IMR-90 (cell line): ENCODE results near the gene ANKRD33B. TPM values are rescaled to one million over a fixed set of nuclear protein-coding genes. Genes with fewer than 3 reads are reported as not detected.

Experiments
- ATAC-seq: fragments of 200-7000 bp; cut with Tn5 transposase; 2 replicates; pipeline ENCODE4 v1.9.1; 2020; ENCODE audit warnings: low read depth, mild to moderate bottlenecking, moderate library complexity
- BruUV-seq: library from RNA; stranded (reverse); fragments of 400-500 nt; replicated peaks from 2 replicates; lab custom pipeline; 2021; lab: Mats Ljungman, UMichigan
- CTCF ChIA-PET: fragments of 300-600 bp; formaldehyde crosslinking; extraction: SDS; loops from one replicate; lab custom pipeline; 2021; ENCODE audit warnings: antibody characterized with exemption; lab: Yijun Ruan, JAX
- POLR2A ChIA-PET: fragments of 300-600 bp; sonication (Branson Sonifier 250); formaldehyde crosslinking; loops from one replicate; lab custom pipeline; 2022; ENCODE audit warnings: antibody characterized with exemption; ENCODE audit not compliant: unreplicated experiment; lab: Charles Lee
- DNase-seq: peaks from one replicate; pipeline ENCODE4 v3.0.0; 2013
- H2AFZ ChIP-seq: replicated peaks from 2 replicates; pipeline ENCODE3; 2013; ENCODE audit warnings: low read length, mild to moderate bottlenecking; ENCODE audit not compliant: poor library complexity
- H2AK5ac ChIP-seq: 2 replicates; pipeline ENCODE4 v1.6.1; 2013; ENCODE audit warnings: low read depth, low read length, inconsistent platforms
- H2AK9ac ChIP-seq: replicated peaks from 2 replicates; pipeline ENCODE3; 2013; ENCODE audit warnings: mild to moderate bottlenecking, low read depth, low read length, moderate library complexity; ENCODE audit not compliant: poor library complexity
- H2BK120ac ChIP-seq: 2 replicates; pipeline ENCODE4 v1.6.1; 2013; ENCODE audit warnings: low read depth, low read length, inconsistent platforms
- H2BK15ac ChIP-seq: 3 replicates; pipeline ENCODE4 v1.6.1; 2013; ENCODE audit warnings: low read depth, low read length, inconsistent platforms
- H2BK20ac ChIP-seq: 2 replicates; pipeline ENCODE4 v1.6.1; 2013; ENCODE audit warnings: low read depth, mild to moderate bottlenecking, inconsistent platforms, low read length, moderate library complexity
- H2BK5ac ChIP-seq: 2 replicates; pipeline ENCODE4 v1.6.1; 2013; ENCODE audit warnings: mild to moderate bottlenecking, low read depth, low read length, inconsistent platforms; ENCODE audit not compliant: poor library complexity, severe bottlenecking
- H3K14ac ChIP-seq: replicated peaks from 2 replicates; pipeline ENCODE4 v1.6.1; 2013; ENCODE audit warnings: low read depth, low read length, inconsistent platforms
- H3K18ac ChIP-seq: 2 replicates; pipeline ENCODE4 v1.6.1; 2013; ENCODE audit warnings: low read depth, low read length, control low read depth
- H3K23ac ChIP-seq: 2 replicates; pipeline ENCODE4 v1.6.1; 2013; ENCODE audit warnings: low read depth, low read length, inconsistent platforms
- H3K27ac ChIP-seq: 2 replicates; pipeline ENCODE4 v1.5.1; 2013; ENCODE audit warnings: mild to moderate bottlenecking, control low read depth, low read length; ENCODE audit not compliant: insufficient read depth
- H3K27me3 ChIP-seq: 2 replicates; pipeline ENCODE4 v1.6.1; 2013; ENCODE audit warnings: low read length; ENCODE audit not compliant: control insufficient read depth, insufficient read depth
- H3K36me3 ChIP-seq: 2 replicates; pipeline ENCODE4 v1.6.1; 2013; ENCODE audit warnings: low read length, mixed read lengths; ENCODE audit not compliant: control insufficient read depth, insufficient read depth
- H3K4ac ChIP-seq: 2 replicates; pipeline ENCODE4 v1.6.1; 2013; ENCODE audit warnings: low read depth, low read length, inconsistent platforms
- H3K4me1 ChIP-seq: 2 replicates; pipeline ENCODE4 v1.6.1; 2013; ENCODE audit warnings: low read length, mixed read lengths; ENCODE audit not compliant: control insufficient read depth, insufficient read depth
- H3K4me2 ChIP-seq: 2 replicates; pipeline ENCODE4 v1.6.1; 2013; ENCODE audit warnings: low read depth, mild to moderate bottlenecking, control low read depth, low read length, moderate library complexity
- H3K4me3 ChIP-seq: 2 replicates; pipeline ENCODE4 v1.5.1; 2013; ENCODE audit warnings: low read depth, mild to moderate bottlenecking, control low read depth, low read length, moderate library complexity; ENCODE audit not compliant: insufficient read depth
- H3K56ac ChIP-seq: 2 replicates; pipeline ENCODE4 v1.6.1; 2013; ENCODE audit warnings: low read length, inconsistent platforms; ENCODE audit not compliant: insufficient read depth; ENCODE audit errors: extremely low read depth
- H3K79me1 ChIP-seq, 2 experiments: 2 replicates each; pipeline ENCODE4 v1.6.1; 2013; ENCODE audit warnings: low read length in 2 of 2, inconsistent platforms in 1 of 2, low read depth in 1 of 2
- H3K9ac ChIP-seq: 2 replicates; pipeline ENCODE4 v1.6.1; 2013; ENCODE audit warnings: low read depth, low read length, control low read depth
- H3K9me1 ChIP-seq: 2 replicates; pipeline ENCODE4 v1.6.1; 2013; ENCODE audit warnings: low read length, inconsistent platforms; ENCODE audit not compliant: insufficient read depth
- H3K9me3 ChIP-seq: 2 replicates; pipeline ENCODE4 v1.6.1; 2013; ENCODE audit warnings: low read length; ENCODE audit not compliant: control insufficient read depth, insufficient read depth
- H4K20me1 ChIP-seq: 2 replicates; pipeline ENCODE4 v1.6.1; 2013; ENCODE audit warnings: low read length, inconsistent platforms; ENCODE audit not compliant: insufficient read depth
- H4K5ac ChIP-seq: 2 replicates; pipeline ENCODE4 v1.6.1; 2013; ENCODE audit warnings: mild to moderate bottlenecking, low read depth, low read length, control low read depth
- H4K8ac ChIP-seq, 2 experiments: 2 replicates each; pipeline ENCODE4 v1.6.1; 2013; ENCODE audit warnings: low read depth in 2 of 2, low read length in 2 of 2, control low read depth in 1 of 2, inconsistent platforms in 1 of 2
- H4K91ac ChIP-seq: 2 replicates; pipeline ENCODE4 v1.6.1; 2013; ENCODE audit warnings: low read depth, low read length, inconsistent platforms; ENCODE audit not compliant: insufficient read depth
- CEBPB ChIP-seq: IDR thresholded peaks from 2 replicates; pipeline ENCODE4 v1.6.1; 2012; ENCODE audit warnings: low read depth, low read length, improper control_type of control experiment
- MAFK ChIP-seq: IDR thresholded peaks from 2 replicates; pipeline ENCODE4 v1.6.1; 2012; ENCODE audit warnings: low read depth, low read length, improper control_type of control experiment
- MAZ ChIP-seq: IDR thresholded peaks from 2 replicates; pipeline ENCODE4 v1.6.1; 2012; ENCODE audit warnings: low read depth, mild to moderate bottlenecking, low read length, improper control_type of control experiment, moderate library complexity, borderline replicate concordance
- NFE2L2 ChIP-seq: fragments of 150-350 bp; IDR thresholded peaks from 2 replicates; pipeline ENCODE4 v1.6.1; 2016; ENCODE audit warnings: low read depth, mild to moderate bottlenecking, low read length
- RCOR1 ChIP-seq: IDR thresholded peaks from 2 replicates; pipeline ENCODE4 v1.6.1; 2012; ENCODE audit warnings: mild to moderate bottlenecking, low read length, improper control_type of control experiment; ENCODE audit not compliant: insufficient replicate concordance
- RFX5 ChIP-seq: IDR thresholded peaks from 2 replicates; pipeline ENCODE4 v1.8.0; 2012; ENCODE audit warnings: low read depth, mild to moderate bottlenecking, low read length, moderate library complexity
- WGBS, 2 experiments: methylation state at CpG; one replicate each; pipeline versions ENCODE4 v1.1.5 to v1.1.7; 2013; ENCODE audit warnings: missing lambda C conversion rate in 2 of 2; ENCODE audit not compliant: insufficient read length in 1 of 2; ENCODE audit errors: extremely low coverage in 2 of 2; 5-methylcytosine and 5-hydroxymethylcytosine counted together
- dilution Hi-C: fragments of 300-500 bp; cut with HindIII; formaldehyde crosslinking; loops from one replicate; pipeline ENCODE4 v1.14.3; 2018; ENCODE audit warnings: low sequenced_read_pairs; ENCODE audit not compliant: unreplicated experiment
- in situ Hi-C: fragments of 300-500 bp; cut with MboI; formaldehyde crosslinking; loops from 3 replicates; pipeline ENCODE4 v1.14.3; 2019; ENCODE audit warnings: low sequenced_read_pairs, inconsistent platforms, mixed read lengths
- intact Hi-C: fragments of 100-400 bp; cut with micrococcal nuclease; formaldehyde crosslinking; loops from 2 replicates; pipeline ENCODE4 v1.10.0; 2022
- polyA plus RNA-seq, 3 experiments: library from polyadenylated mRNA; depleted of rRNA; stranded (reverse); fragments of >200 nt; gene quantifications; 2 replicates each; pipeline ENCODE4 v1.2.3, GENCODE V29; 2012; ENCODE audit warnings: low replicate concordance in 1 of 3
- total RNA-seq: library from RNA; depleted of rRNA; stranded (reverse); fragments of >200 nt; gene quantifications from 2 replicates; pipeline ENCODE4 v1.2.3, GENCODE V29; 2012

The ANKRD33B gene
- total and polyA plus RNA-seq, 2 of the 4 experiments (the other 2 are of a cell fraction): 2.5 to 3.3 TPM

GRCh38 chr5:10581867-10582511 is 18.1 kb downstream of the ANKRD33B start:
- H3K4ac ChIP-seq: no peak overlapping the region
- H2BK5ac ChIP-seq: no peak overlapping the region
- CTCF ChIA-PET: interaction anchor here (0.9 kb wide), 1 partner anchor 45 kb away, joined by 3 read pairs; no protein-coding TSS in a partner anchor
- peak overlapping the region; percentile 60; the same call in 1 of the 2 replicates for H3K14ac ChIP-seq
- H3K56ac ChIP-seq: no peak overlapping the region
- no peak overlapping the region for H2AFZ ChIP-seq
- POLR2A ChIA-PET: no interaction called here
- no peak overlapping the region for H4K91ac ChIP-seq
- peaks cover 3% of the 10 kb centered on the region; the same call in 1 of the 2 replicates for H3K36me3 ChIP-seq
- H2BK20ac ChIP-seq: no peak overlapping the region
- BruUV-seq: no TSS peak
- H4K8ac ChIP-seq: peak overlapping the region in 1 of 2 experiments; percentile 34; a peak in 1 of 4 replicates
- H3K27me3 ChIP-seq: no peaks in the 10 kb centered on the region
- no peak for TF ChIP-seq NFE2L2
- no peak for TF ChIP-seq CEBPB
- no peak for TF ChIP-seq RCOR1
- TF ChIP-seq RFX5: no peak
- no peak for TF ChIP-seq MAFK
- TF ChIP-seq MAZ: no peak
- no peaks in the 10 kb centered on the region for H3K9me3 ChIP-seq
- peaks cover 70% of the 10 kb centered on the region for H4K20me1 ChIP-seq
- 92% methylated on average over 3 of the region's 7 CpGs; no CpG with 5 or more reads in 1 of the 2 experiments for WGBS, 2 experiments
- H3K23ac ChIP-seq: no peak overlapping the region
- peak overlapping the region; percentile 15; the same call in 1 of the 2 replicates for H3K27ac ChIP-seq
- H3K18ac ChIP-seq: no peak overlapping the region
- in situ Hi-C loops: no loop called here
- H3K4me3 ChIP-seq: no peak overlapping the region
- no peak overlapping the region for H3K4me2 ChIP-seq
- H2AK9ac ChIP-seq: no peak overlapping the region
- H2BK15ac ChIP-seq: no peak overlapping the region
- intact Hi-C loops: no loop called here
- ATAC-seq (peak; percentile 57), DNase-seq (no peak)
- H4K5ac ChIP-seq: no peak overlapping the region
- H3K9ac ChIP-seq: no peak overlapping the region
- H2BK120ac ChIP-seq: no peak overlapping the region
- no peak overlapping the region for H2AK5ac ChIP-seq
- H3K79me1 ChIP-seq: peaks cover 29 to 81% of the 10 kb centered on the region in 2 experiments
- dilution Hi-C loops: no loop called here
- peaks cover 14% of the 10 kb centered on the region; the same call in 1 of the 2 replicates for H3K4me1 ChIP-seq
- H3K9me1 ChIP-seq: peaks cover 20% of the 10 kb centered on the region
